ENCODE data around the gene ZDHHC24.
A peak's percentile ranks its signal among the peaks of the same experiment; 100 is the strongest.
"Not testable (repeated sequence)": the region's sequence is repeated elsewhere in the genome, so short reads cannot be mapped to it uniquely, and the experiment has no call there.

The ZDHHC24 gene

GRCh38 chr11:66543263-66544107, 2.4 kb downstream of the ZDHHC24 start:
- DNase-seq = no peak

- no peak for DNase-seq
Observed at GRCh38 chr11:66542362-66542761, 3.5 kb downstream of the ZDHHC24 start.

DNA sequence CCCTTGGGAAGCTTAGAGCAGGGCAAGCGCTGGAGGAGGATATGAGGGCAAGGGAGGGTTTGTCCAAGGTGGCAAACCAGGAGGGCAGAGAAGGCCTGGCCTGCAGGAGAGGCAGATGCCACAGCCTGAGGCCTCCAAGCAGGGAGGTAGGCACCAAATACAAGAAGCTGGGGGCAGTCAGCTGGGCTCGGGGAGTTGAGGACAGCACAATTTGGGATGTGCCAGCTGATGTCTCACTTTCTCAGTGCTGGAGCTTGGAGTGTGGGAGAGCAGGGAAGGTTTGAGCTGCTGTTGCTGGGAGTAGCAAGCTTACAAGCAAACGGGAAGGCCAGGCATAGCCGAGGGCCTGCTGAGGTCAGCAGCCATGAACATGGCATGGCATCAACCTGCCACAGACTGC, 4.0 kb downstream of the ZDHHC24 start:
- no peak for DNase-seq

GRCh38 chr11:66540598-66540997, 5.2 kb downstream of the ZDHHC24 start:
- not testable (repeated sequence) for DNase-seq

GRCh38 chr11:66539870-66540213, 6.0 kb downstream of the ZDHHC24 start:
- DNase-seq = no peak

DNA sequence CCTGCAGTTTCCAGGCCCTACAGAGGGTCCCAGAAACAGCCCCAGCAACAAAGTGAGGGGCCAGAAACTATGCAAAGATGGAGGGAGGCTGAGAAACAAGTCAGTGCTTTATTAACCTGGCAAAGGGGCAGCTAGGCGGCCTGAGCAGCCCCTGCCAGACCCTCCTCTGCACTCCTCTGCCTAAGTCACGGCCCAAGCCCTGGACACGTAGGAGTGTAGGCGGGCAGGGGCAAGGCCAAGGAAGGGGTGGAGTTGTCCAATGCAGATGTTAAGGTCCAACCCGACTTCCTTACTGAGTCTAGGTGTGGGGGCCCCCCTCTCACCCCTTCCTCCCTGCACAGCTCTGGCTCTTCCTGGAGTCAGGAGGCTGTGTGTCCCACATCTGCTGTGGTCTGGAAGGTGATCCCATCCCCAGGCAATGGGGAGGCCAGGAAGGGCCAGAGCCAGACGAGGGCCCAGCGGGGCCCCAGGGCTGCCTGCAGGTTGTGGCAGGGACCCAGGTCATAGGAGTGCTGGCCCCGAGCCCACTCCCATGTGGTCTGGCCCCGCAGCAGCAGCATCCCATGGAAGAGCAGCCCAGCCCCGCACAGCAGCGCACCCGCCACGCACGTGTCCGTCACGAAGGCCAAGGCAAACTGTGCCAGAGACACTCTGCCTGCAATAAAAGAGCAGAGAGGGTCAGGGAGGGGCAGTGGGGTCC, 6.5 kb downstream of the ZDHHC24 start:
- no peak for DNase-seq

GRCh38 chr11:66532784-66533183, 13.1 kb downstream of the ZDHHC24 start:
- no peak for DNase-seq

DNA sequence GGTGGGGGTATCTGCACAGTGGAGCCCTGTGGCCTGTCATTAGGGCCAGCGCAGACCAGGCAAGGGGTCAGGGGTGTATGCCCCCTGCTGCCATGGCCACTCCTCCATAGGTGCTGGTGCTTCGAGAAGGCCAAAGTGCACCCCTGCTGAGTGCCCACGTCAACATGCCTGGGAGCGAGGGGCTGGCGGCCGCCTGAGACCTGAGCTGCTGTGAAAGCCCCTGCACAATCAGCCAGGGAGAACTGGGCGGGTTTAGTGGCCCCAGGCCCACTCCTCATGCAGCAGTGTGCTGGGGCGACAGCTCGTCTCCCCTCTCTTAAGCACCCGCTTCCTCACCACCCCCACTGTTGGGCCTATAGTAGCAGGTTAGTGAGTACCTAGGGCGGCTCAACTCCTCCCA, 14.0 kb downstream of the ZDHHC24 start:
- no peak for DNase-seq

GRCh38 chr11:66530927-66531709, 14.7 kb downstream of the ZDHHC24 start:
- DNase-seq = no peak

DNA sequence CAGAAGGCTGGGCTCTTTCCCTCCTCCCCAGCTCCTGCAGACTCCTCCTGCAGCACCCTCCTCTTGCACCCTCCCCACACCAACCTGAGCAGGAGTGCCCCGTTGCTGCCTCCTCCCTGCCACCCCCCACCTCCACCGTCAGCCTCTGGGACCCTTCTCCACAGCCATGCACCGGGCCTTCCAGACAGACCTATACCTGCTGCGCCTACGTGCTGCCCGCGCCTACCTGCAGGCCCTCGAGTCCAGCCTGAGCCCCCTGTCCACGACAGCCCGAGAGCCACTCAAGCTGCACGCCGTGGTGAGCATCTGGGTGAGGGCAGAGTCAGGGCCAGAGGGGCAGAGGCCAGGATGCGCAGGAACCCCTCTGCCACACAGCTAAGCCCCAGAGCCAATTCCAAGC, 16.2 kb downstream of the ZDHHC24 start:
- no peak for DNase-seq

- no peak for DNase-seq
Observed at GRCh38 chr11:66529069-66529468, 16.8 kb downstream of the ZDHHC24 start.

- DNase-seq = no peak
Observed at GRCh38 chr11:66524304-66525040, 21.4 kb downstream of the ZDHHC24 start.

- DNase-seq = no peak
Observed at GRCh38 chr11:66523611-66524010, 22.2 kb downstream of the ZDHHC24 start.

GRCh38 chr11:66510990-66511339, 34.9 kb downstream of the ZDHHC24 start:
- DNase-seq = no peak

- peak; percentile 29 for DNase-seq
Observed at GRCh38 chr11:66510271-66510989, 35.4 kb downstream of the ZDHHC24 start, which contains the start of gene BBS1. TSS of gene BBS1 (plus strand) at chr11:66510635. CDS start at chr11:66510660, 25 bp downstream.

- no peak for DNase-seq
Observed at GRCh38 chr11:66509131-66509561, 36.7 kb downstream of the ZDHHC24 start.

GRCh38 chr11:66505276-66505816, 40.5 kb downstream of the ZDHHC24 start:
- no peak for DNase-seq

GRCh38 chr11:66498506-66498905, 47.3 kb downstream of the ZDHHC24 start:
- DNase-seq = no peak

DNA sequence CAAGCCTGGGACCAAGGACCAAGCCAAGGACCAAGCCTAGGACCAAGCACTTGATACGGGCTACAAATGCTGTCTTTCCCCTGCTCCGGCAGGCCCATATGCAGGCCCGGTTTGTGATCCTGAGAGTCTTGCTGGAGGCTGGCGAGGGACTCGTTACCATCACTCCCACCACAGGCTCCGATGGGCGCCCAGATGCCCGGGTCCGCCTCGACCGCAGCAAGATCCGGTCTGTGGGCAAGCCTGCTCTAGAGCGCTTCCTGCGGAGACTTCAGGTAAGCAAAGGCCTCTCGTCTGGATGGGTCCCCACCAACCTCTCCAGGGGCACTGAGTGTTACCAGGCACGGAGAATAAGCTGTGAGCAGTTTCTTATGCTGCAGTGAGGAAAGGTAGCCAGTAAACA, 48.6 kb downstream of the ZDHHC24 start:
- no peak for DNase-seq

GRCh38 chr11:66495401-66495854, 50.4 kb downstream of the ZDHHC24 start:
- no peak for DNase-seq

GRCh38 chr11:66494935-66495334, 50.9 kb downstream of the ZDHHC24 start:
- no peak for DNase-seq

DNA sequence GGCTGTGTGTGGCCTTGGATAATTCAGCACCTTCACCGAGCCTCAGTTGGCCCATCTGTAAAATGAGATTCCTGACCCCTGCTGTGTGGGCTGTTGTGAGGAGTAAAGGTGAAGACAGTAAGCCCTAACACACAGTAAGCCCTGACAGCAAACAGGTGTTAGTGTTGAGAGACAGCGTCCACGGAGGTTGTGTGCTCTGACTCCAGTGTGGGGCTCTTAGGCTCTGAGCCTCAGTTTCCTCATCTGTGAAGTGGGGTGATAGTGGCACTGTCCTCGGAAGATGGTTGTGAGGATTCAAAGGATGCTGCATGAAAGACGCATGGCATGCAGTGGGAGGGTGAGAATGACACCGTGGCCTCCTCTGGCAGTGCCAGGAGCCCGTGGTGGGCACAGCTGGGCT, 51.4 kb downstream of the ZDHHC24 start:
- no peak for DNase-seq

Measured in NCI-H2029 treated with DMSO at 0.1 percent for 48 hours (cell line).